Occipital lobe (tissue), 2 donors: ENCODE measurements around the gene BEAN1. TPM values are rescaled to one million over a fixed set of nuclear protein-coding genes. Genes with fewer than 3 reads are reported as not detected.

Experiments
- DNase-seq: peaks from one replicate; lab custom pipeline; 2025; lab: John Stamatoyannopoulos, UW
- total RNA-seq: library from RNA; depleted of rRNA; stranded (reverse); fragments of >200 nt; gene quantifications from one replicate; pipeline ENCODE4 v1.2.3, GENCODE V29; 2014

The BEAN1 gene
- total RNA-seq, 1 donor from 2014 or later = 4.1 TPM

GRCh38 chr16:66520406-66521170, 93.5 kb downstream of the BEAN1 start:
- no peak for DNase-seq

- no peak for DNase-seq
Observed at GRCh38 chr16:66521252-66521713, 94.2 kb downstream of the BEAN1 start.

GRCh38 chr16:66521951-66522771, 95.1 kb downstream of the BEAN1 start:
- DNase-seq = no peak

DNA sequence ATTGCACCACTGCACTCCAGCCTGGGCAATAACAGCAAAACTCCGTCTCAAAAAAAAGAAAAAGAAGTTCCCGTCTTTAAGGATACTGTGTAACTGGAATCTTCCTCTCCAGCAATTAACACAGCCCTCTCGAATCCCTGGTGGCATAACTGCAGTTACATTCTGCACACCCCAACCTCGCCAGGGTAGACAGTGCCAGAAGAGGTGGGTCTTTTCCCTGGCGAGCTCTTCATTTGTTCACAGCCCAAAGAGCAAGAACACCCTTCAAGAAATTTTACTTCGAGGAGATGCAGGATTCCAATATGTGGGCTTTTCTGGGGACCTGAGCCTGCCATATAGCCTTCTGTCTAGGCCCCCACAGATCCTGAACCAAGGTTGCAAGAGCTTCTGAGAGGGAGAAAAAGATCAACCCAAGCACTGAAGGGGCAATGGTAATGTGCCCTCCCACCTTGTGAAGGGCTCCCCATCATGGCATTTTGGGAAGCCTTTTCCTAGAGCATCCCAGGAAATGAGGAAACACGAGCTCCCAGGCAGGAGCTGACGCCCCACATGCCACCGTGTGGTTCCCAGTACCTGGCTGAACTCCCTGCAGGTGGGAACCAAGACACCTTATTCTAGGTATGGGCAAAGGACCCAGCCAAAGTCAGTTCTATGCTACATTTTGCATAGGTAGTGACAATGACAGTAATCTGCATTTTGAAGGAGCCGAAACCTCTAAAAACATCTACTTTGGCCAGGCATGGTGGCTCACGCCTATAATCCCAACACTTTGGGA, 95.9 kb downstream of the BEAN1 start:
- no peak for DNase-seq

- DNase-seq = no peak
Observed at GRCh38 chr16:66523861-66524354, 96.8 kb downstream of the BEAN1 start.

DNA sequence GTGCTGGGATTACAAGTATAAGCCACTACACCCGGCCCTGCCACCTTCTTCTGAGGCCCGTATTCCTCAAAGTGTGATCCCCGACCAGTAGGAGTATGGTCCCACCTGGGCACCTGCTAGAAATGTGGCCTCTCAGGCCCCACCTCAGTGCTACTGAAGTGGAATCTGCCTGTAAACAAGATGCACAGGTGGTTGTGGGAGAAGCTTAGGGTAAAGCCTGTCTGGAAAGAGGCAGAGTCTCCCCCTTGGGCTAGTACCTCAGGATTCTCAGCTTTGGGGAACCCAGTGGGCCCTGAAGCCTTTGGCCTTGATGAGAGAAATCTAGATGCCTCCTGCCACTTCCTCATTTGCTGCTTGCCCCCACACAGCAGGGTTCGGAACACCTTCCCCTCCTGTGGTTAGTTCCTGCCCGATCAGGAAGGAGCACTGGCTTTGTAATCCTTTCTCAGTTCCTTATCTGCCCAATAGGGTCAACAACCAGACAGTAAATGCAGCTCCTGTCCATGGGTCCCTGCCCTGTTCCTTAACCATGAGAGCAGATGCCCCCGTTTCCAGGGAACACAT, 97.6 kb downstream of the BEAN1 start:
- DNase-seq = no peak

DNA sequence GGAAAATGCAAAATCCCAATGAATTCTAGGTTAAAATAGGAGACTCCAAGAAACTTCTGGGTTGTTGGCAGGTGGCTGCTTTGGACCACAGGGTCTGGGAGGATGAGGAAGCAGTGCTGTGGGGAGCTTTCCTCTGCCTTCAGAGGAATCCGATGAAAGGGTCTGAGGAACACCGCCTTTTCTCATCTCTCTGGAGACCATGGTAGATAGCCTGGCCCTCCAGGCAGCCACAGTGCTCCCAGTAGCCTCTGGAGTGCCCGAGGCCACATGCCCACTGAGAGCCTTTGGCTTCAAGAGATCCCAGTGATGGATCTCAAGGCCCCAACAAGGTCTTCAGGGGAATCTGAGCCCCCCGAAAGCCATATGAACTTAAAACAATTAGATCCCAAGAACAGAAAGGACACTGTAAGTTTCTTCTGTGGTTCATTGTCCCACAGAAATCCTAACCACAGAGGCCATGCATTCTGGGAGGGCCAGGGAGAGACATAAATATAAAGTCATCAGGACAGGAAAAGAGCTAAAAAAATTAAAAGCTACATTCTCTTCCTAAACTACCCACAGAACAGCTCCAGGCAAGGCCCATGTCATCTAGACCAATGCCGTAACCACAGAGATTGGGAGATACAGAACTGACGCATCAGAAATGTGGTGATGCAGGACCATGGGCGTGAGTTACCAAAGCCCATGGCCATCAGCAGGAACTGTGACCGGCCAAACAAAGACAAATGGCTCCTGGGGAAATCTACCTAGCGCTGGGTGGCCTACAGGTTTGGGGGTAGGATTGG, 98.5 kb downstream of the BEAN1 start:
- no peak for DNase-seq

GRCh38 chr16:66528294-66528693, 101.2 kb downstream of the BEAN1 start:
- DNase-seq = no peak

- no peak for DNase-seq
Observed at GRCh38 chr16:66529475-66529874, 102.4 kb downstream of the BEAN1 start.

Other genes with a start within 250 kb of the BEAN1 start
- gene CDH5, start 60.6 kb upstream of the BEAN1 start, total RNA-seq = 5.6 TPM
- 26.4 TPM for gene TK2, start 122.8 kb downstream of the BEAN1 start, total RNA-seq
- 37.0 TPM for gene CKLF, start 125.3 kb downstream of the BEAN1 start, total RNA-seq
- gene CMTM1, start 139.1 kb downstream of the BEAN1 start, total RNA-seq = 2.7 TPM
- not detected for gene CMTM2, start 152.2 kb downstream of the BEAN1 start, total RNA-seq
- gene CMTM3, start 177.4 kb downstream of the BEAN1 start, total RNA-seq = 8.7 TPM